Measurements from ENCODE around the gene CRYBG2.
"Not testable (repeated sequence)": the region's sequence is repeated elsewhere in the genome, so short reads cannot be mapped to it uniquely, and the experiment has no call there.

Gene CRYBG2

GRCh38 chr1:26353976-26354820, at the start of gene CRYBG2:
Gene CRYBG2, minus strand, starts transcription at chr1:26354130. Its CDS starts 7,473 bp downstream, at chr1:26346657.
- DNase-seq: no peak

DNA sequence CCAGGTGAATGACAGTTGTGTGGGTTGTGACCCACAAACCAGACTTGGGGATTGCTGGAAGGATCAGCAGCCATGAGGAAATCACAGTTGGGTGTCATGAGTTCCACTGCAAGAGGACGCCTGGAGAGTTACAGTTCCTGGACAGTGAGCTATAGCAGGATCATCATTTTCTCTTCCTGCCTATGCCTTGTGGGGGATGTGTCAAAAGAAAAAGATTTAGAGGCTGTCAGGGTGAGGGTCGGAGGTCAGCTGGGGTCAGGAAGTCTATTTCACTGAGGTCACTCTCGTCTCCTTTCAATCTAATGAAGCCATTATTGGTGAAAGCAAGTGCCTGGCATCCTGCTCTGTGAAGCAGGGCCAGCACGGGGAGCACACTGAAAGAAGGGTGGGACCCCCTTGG, 49.7 kb upstream of the CRYBG2 start:
- no peak for DNase-seq

DNA sequence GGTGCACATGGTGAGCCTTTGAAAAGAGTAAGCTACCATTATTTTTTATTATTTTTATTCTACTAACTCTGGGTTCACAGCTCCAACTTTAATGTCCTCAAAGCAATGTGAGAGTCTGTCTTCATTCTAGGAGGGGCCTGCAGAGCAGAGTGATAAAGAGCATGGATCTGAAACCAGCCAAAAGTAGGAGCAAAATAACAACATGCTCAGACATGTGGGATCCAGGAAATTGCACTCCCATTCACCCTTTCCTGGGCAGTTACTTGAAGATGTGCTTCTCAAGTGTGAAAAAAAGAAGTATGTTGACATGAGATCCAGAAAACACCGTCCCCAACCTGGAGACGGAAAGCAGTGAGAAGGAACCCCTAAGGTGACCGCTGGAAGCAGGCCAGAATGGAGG, 48.0 kb upstream of the CRYBG2 start:
- no peak for DNase-seq

- no peak for DNase-seq
Measured at GRCh38 chr1:26399034-26399433, 45.1 kb upstream of the CRYBG2 start.

GRCh38 chr1:26395754-26396153, 41.8 kb upstream of the CRYBG2 start:
- DNase-seq: no peak

- peak; percentile 87 for DNase-seq
Measured at GRCh38 chr1:26391450-26391849, 37.5 kb upstream of the CRYBG2 start.

DNA sequence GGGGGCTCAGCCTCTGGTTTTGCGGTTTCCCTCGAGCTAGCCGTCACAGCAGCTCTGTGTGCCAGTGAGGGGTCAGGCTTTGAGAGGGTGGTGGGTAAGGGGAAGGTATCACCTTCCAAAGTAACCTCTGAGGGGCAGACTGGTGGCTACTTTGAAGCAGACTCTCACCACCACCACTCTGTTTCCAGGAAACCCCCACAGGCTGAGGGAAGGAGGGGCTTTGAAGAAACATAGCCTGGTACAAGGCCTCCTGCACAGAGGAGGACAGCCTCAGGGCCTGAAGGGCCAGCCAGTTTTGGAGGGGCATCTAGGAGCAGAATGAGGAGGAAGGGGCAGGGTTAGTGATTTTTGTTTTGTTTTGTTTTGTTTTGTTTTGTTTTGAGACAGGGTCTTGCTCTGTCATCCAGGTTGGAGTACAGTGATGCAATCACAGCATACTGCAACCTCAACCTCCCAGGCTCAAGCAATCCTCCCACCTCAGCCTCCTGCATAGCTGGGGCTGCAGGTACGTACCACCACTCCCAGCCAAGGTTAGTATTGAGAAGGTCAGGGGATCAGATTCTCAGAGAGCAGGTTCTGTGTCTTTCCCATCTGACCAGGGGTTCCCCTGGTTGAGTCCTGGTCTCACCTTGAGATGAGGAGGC, 35.8 kb upstream of the CRYBG2 start:
- no peak for DNase-seq

DNA sequence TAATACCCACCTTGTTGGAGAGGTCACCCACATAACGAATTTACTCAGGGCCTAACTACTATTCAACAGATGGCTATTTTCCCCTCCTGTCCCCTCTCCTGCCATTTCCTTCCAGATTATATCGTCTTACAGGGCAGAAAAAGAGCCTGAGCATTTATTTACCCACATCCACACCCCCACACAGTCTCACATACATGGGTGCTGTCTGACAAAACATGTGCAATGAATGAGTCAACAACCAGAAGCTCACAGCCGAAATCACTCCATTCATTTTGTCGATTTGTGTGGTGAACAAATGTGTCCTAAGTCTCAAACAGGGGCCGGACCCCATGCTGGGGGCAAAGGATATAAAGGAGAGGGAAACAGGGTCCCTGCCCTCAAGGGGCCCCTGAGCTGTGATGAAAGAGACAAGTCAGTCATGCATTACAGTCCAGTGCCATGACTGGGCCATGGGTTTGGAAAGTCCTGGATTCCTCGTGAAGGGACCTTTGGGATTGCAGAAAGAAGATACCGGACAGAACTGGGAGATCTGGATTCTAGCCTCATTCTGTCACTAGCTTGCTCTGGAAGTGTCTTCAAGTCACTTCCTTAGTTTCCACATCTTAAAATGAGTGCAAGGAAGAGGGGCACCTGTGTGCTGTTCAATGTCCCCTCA, 35.0 kb upstream of the CRYBG2 start:
- no peak for DNase-seq

DNA sequence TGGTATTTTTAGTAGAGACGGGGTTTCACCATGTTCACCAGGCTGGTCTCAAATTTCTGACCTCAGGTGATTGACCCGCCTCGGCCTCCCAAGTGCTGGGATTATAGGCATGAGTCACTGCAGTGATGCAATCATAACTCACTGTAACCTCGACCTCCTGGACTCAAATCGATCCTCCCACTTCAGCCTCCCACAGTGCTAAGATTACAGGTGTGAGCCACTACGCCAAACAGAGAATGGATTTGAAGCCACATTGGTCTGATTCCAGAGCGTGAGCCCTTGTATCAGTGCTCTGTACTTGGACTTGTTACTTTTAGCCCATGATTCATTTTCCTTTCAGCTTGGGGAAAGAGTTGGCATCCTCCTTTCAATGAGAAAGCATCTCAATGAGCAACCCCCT, 33.5 kb upstream of the CRYBG2 start:
- no peak for DNase-seq

DNA sequence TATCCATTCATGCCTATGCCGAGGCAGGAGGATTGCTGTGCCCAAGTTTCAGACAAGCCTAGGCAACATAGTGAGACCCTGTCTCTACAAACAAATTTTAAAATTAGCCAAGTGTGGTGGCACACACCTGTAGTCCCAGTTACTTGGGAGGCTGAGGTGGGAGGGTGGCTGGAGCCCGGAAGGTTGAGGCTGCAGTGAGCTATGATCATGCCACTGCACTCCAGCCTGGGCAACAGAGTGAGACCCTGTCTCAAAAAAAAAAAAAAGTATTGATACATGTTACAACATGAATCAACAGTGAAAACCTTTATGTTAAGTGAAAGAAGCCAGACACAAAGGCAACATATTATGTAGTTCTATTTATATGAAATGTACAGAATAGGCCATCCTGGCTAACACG, 31.1 kb upstream of the CRYBG2 start:
- not testable (repeated sequence) for DNase-seq

DNA sequence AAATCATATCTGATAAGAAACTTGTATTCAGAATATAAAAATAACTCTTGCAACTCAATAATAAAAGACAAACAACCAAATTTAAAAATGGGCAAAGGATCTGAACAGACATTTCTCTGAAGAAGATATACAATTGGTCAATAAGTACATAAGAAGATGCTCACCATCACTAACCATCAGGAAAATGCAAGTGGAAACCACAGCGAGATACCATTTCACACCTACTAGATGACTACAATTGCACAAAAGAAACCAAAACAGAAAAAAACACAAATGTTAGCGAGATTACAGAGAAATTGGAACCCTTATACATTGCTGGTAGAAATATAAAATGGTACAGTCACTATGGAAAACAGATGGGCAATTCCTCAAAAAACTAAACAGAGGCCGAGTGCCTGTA, 30.1 kb upstream of the CRYBG2 start:
- no peak for DNase-seq

- DNase-seq: no peak
Measured at GRCh38 chr1:26378879-26379251, 24.9 kb upstream of the CRYBG2 start.

GRCh38 chr1:26378088-26378878, 24.4 kb upstream of the CRYBG2 start:
- peak; percentile 99 for DNase-seq

DNA sequence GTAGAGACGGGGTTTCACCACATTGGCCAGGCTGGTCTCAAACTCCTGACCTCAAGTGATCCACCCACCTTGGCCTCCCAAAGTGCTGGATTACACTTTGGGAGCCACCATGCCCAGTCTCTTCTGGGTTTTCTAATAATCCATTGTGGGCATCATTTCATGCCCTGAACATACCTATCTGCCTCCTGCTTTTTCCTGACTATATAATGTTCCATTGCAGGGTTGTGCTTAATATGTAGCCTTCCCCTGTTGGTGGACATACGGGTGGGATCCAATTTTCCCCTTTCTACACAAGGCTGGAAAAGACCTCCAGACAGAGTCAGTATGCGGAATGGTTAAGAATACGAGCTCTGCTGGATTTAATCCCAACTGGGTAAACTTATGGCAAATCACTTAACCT, 22.1 kb upstream of the CRYBG2 start:
- no peak for DNase-seq

DNA sequence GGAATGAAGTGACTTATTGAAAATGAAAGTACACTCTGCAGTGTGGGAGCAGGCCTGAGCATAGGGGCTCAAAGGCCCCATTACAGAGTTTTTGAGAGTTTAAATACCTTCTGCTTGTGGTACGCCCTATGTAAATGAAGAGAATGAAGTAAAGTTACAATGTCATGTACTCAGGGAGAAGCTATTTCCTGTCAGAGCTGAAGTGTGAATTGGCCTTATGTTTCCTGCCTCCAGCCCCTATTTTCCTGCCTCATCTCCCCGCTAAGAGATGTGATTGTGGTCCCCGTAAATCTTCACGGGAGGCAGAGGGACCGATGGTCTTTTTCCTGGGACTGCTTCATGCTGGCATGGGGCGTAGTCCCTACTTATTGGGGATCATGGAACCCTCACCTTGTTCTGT, 21.2 kb upstream of the CRYBG2 start:
- peak; percentile 36 for DNase-seq

GRCh38 chr1:26374361-26374760, 20.4 kb upstream of the CRYBG2 start:
- not testable (repeated sequence) for DNase-seq

DNA sequence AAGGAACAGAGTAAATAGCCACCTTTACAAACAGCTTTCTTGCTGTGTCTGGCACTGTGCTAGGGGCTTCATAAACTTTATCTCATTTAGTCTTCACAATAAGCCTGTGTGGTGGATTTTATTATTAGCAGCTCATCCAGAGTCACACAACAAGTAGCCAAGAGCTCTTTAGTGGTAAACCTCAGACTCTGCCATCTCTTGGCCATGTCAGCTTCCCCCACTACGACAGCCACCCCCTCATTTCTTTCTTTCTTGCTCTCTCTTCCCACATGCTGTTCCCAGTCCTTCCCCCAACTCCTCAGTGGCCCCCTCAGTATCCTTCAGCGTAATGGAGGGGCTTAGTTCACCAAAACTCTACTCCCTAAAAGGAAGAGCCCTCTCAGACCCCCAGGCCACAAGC, 19.9 kb upstream of the CRYBG2 start:
- DNase-seq: peak; percentile 71

DNA sequence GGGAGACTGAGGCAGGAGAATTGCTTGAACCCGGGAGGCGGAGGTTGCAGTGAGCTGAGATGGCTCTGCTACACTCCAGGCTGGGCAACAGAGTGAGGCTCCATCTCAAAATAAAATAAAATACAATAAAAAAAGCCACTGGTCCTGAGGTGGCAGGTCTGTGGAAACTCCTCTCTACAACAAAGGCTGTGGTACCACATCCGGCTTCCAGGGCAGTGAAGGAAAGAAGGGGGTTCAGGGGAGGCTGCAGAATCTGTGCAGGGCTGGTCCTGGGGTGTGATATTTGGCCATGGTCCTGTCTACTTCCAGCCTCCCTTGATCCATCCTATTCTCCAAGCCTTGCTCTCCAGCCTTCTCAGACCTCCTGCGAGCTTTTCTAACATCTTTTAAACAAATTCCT, 19.4 kb upstream of the CRYBG2 start:
- DNase-seq: no peak

DNA sequence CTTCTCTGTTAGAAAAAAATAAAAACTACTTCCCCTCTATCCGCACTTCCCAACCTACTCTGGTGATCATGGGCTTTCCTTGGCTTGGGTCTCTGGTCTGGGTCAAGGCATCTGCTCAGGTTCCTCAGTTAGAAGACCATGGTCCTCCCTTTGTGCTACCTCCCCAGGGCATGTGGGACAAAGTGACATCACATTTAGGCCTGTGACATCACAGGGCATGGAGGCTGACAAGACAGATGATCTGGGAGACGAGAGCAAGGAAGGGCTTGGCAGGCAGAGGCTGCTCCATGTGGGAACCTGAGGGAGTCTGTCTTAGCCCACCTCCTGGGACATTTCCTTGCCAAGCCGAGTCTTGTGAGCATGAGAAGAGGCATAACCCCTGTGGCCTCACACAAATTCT, 18.7 kb upstream of the CRYBG2 start, which contains the start of gene ZNF683:
ZNF683 (minus strand) TSS at position 140 of the 400 bp plus-strand sequence. CDS start 4,179 bp downstream, outside the sequence.
- DNase-seq: not testable (repeated sequence)

DNA sequence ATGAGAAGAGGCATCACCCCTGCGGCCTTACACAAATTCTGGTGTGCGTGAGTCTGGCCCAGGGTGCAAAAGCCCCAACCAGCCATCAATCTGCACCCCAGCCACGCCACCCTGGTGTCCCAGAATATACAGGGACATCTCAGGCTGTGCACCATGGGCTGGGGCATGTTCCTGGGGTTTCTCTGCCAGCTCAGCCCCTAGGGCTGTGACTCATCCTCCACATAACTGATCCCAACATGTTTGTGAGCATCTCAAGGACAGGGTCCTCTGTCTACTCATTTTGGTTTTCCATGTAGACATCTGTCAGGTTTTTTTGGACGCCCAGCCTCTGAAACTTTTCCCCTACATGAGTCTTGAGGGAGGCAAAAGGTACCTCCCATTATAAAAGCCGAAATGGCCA, 18.1 kb upstream of the CRYBG2 start:
- no peak for DNase-seq

GRCh38 chr1:26370591-26371382, 16.9 kb upstream of the CRYBG2 start:
- DNase-seq: peak; percentile 41

- DNase-seq: no peak
Measured at GRCh38 chr1:26368486-26368885, 14.6 kb upstream of the CRYBG2 start.
